Right lobe of liver (tissue), 4 donors: ENCODE measurements around the gene DNAJC12.

Experiments
- CTCF ChIP-seq, 4 donors: fragments of 200-600 bp in 3 of 4; fragments of 450-650 bp in 1 of 4; IDR thresholded peaks; one replicate each; pipeline versions ENCODE4 v1.5.1 to v1.8.0; 2016 to 2022; ENCODE audit warnings: antibody characterized with exemption in 4 of 4, mild to moderate bottlenecking in 2 of 4
- POLR2A ChIP-seq: fragments of 450-650 bp; IDR thresholded peaks from one replicate; pipeline ENCODE4 v1.6.1; 2017; ENCODE audit warnings: antibody characterized with exemption, mild to moderate bottlenecking
- donor health status: DM: no; HTN: no; CAD: no.
- donor health status: DM: no; HTN: no; CAD: no.
- donor health status: DM: no; HTN: yes; CAD: no.

GRCh38 chr10:67793313-67793712 lies 44.7 kb downstream of the DNAJC12 start:
- TF ChIP-seq CTCF (IDR thresholded peaks at IDR 0.05) (no peak), POLR2A (no peak)
